VCaP (cell line): ENCODE measurements around the gene TMEM59L.
"Not testable (repeated sequence)": the region's sequence is repeated elsewhere in the genome, so short reads cannot be mapped to it uniquely, and the experiment has no call there.

Experiments used
- H3K27ac ChIP-seq: fragments of 450-650 bp; 2 replicates; pipeline ENCODE4 v1.5.1; 2017
- CTCF ChIP-seq: fragments of 450-650 bp; conservative IDR thresholded peaks from 2 replicates; pipeline ENCODE4 v1.5.1; 2017; ENCODE audit warnings: mild to moderate bottlenecking, moderate library complexity

TMEM59L gene

DNA sequence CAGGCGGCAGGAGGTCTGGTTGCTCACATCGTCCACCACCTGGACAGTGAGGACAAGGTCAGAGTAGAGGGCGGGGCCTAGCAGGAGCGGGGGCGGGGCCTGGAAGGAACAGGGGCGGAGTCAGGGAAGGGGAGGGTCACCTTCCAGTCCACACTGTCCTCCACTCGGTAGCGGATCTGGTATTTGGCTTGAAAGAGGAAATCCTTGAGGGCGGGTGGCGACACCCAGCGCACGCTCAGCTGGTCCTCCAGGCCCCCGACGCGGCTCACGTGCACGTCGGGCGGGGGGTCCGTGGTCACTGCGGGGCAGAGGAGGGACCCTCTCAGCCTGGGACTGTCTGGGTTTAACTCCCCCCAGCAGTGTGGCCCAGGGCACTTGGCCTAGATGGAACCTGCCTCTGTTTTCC is 15.9 kb upstream of the TMEM59L start:
- no peak overlapping the region for H3K27ac ChIP-seq

DNA sequence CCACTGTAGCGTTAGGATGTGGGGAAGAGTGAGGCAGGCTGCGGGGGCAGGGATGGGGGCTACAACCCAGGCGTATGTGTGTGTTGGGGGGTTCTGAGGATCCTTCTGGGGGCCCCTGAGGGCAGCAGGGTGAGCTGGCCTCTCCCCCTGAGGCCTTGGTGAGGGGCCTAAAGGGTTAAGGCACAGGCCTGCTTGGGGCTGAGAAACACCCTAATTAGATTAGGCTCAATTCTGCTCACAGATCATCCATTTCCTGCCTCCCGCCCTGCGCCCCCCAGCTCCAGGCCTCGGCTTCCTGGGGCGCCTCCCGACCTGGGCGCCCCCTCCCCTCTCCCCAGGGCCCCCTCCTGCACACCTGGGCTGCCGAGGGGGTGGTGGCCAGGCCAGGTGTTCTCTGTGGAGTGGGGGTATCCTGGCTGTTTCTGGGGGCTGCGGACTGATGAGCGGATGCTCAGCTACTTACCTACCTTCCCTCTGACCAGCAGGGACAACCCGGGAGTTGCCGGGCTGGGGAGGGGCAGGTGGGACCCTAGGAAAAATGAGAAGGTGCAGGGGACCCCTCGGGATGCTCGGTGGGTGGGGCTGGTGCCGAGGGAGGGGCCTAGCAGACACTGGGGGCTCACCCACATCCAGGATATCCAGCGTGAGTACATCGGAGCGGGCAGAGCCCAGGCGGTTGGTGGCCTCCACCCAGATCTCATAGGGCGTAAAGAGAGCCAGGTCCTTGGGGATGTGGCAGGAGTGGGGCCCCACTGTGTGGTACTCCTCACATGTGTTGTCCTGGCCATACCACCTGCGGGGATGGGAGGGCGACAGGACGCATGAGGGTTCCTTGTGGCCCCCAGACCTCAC is 14.6 kb upstream of the TMEM59L start:
- H3K27ac ChIP-seq: no peak overlapping the region
- TF ChIP-seq CTCF: no peak

More for the DNA sequence above, 15.9 kb upstream of the TMEM59L start:
- no peak for TF ChIP-seq CTCF

DNA sequence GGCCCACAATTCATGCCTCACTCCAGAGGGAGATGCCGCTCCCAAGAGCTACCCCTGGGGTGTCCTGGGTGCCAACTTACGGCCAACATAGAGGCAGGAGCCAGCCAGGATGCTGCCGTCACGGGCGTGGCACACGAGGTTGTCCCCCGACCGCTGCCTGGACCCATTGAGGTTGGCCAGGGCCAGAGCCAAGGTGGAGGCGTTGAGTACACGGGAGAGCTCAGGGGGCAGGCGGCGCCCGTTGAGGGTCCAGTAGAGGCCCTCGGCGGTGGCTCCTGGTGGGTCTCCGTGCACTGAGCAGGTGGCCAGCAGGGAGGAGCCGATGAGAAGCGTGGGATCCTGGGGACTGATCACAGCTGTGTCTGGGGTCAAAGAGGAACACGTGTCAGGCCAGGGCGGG is 13.2 kb upstream of the TMEM59L start:
- H3K27ac ChIP-seq: no peak overlapping the region
- no peak for TF ChIP-seq CTCF

DNA sequence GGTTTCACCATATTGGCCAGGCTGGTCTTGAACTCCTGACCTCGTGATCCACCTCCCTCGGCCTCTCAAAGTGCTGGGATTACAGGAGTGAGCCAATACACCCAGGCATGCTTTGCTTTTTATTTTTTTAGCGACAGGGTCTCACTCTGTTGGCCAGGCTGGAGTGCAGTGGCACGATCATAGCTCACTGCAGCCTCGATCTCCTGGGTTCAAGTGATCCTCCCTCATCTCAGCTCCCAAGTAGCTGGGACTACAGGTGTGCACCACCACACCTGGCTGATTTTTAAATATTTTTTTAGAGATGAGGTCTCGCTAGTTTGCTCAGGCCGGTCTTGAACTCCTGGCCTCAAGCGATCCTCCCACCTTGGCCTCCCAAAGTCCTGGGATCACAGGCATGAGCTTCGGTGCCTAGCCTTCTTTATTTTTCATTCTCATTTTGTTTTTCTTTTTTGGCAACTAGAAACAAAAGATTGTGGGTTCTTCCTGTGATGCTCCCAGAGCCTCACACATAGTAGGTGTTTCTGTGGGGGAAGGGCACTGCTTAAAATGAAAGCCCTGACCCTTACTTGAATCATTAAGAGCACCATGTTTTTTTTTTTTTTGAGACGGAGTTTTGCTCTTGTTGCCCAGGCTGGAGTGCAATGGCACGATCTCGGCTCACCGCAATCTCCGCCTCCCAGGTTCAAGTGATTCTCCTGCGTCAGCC is 11.8 kb upstream of the TMEM59L start:
- not testable (repeated sequence) for H3K27ac ChIP-seq

- TF ChIP-seq CTCF: no peak
- no peak overlapping the region for H3K27ac ChIP-seq
These were observed 10.8 kb upstream of the TMEM59L start for GRCh38 chr19:18601875-18602274.

DNA sequence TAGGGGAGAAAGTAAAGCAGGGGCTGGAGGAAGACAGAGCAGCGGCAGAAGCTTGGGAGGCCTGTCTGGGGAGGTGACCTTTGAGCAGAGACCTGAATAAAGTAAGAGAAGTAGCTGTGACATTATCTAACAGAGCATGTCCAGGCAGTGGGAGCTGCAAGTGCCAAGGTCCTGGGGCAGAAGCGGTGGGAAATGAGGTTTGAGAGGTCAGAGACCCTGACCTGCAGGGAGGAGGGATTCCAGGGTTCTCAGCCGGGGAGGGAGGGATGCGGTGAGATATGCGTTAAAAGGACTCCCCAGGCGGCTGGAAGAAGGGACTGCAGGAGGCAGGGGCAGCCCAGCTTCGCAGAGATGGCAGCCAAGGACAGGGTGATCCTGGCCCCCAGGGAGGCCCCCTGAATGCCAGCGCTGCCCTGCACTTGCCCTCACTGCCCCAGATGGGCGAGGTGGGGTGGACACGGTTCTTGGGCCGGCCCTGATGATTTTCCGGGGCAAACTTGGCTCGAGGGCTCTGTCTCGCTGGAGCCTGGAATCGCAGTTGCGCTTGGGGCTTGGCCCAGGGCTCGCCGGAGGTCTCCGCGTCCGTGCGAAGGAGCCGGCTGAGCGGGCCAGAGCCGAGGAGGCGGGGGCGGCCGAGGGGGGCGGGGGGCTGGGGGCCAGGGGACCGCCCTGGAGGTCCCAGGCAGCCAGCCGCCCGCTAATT is 9.3 kb upstream of the TMEM59L start:
- no peak overlapping the region for H3K27ac ChIP-seq
- TF ChIP-seq CTCF: peak; percentile 40

DNA sequence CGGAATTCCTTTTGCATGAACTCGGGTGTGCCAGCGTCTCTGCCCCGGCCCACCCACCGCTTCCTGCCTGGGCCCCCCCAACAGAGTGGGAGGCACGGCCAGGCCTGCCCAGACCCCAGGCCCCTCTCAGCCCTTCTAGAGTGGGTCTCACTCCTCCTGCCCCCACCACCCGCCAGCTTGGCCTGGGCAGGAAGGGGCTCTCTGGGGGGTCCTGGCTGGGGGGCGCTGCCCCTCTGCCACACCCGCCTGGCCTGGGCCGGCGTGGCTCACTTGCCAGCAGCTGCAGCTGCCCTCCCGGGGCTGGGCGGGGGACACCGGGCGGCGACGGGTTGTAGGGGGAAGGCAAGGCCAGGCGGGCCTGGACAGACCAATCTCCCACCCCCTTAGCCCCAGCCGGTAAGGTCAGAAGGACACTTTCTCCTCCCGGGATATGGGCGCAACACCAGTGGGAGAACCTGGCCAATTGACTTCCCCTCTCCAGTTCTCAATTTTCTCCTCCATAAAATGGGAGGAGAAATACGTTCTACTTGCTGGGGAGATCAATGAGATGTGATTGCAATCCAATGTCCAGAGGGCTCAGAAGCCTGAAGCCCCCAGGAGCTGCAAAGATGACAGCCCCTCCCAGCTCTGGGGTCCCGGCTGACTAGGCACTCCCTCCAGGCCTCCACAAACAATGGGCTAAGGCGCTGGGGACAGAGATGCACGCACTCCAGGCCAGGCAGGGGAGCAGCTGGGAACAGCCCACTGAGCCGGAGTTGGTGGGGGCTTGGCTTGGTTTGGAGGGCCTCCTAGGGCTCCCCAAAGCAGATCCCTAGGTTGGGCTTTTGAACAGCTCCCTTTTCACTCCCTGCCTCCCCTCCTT is 8.5 kb upstream of the TMEM59L start:
- no peak overlapping the region for H3K27ac ChIP-seq
- TF ChIP-seq CTCF: no peak
